ENCODE data around the gene CTDSPL. TPM values are rescaled to one million over a fixed set of nuclear protein-coding genes. Genes with fewer than 3 reads are reported as not detected.

The CTDSPL gene
- total and polyA plus RNA-seq, 2 of the 8 experiments (the other 6 are each of a cell fraction or from before 2014, with no cell fraction given), result 20.3 to 42.2 TPM

DNA sequence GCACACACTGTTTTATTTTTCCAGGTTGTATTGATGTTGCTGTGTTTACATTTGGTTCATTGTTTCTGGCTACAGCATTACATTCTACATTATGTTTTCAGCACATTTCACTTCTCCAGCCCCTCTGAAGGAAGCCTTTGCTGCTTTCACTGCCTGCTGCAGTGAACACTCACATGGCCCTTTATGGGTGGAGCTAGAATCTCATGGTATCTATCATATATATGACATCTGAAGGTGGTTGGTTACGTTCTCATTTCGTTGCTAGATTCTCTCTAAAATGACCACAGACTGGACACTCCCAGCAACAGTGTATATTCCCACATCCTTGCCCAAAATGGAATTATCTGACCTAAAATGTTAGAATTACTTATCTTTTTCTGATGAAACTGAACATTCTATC is 35.2 kb upstream of the CTDSPL start:
- H4K8ac ChIP-seq (ENCODE audit: extremely low read depth, insufficient read depth, low read length), result no peak overlapping the region
- no peak overlapping the region for H2AFZ ChIP-seq (ENCODE audit: low read length)
- no peak overlapping the region for H2BK20ac ChIP-seq (ENCODE audit: low read length)
- no peaks in the 10 kb centered on the region for H3K9me3 ChIP-seq (ENCODE audit: insufficient read depth in 2 of 2, low read depth in 1 of 2, low read length in 1 of 2)
- H4K91ac ChIP-seq (replicated peaks; ENCODE audit: insufficient read length, low read length), result no peak overlapping the region
- ChIA-PET POLR2A (ENCODE audit: partially characterized antibody) (no interaction called here), CTCF (ENCODE audit: partially characterized antibody) (interaction anchor here (1.2 to 3.1 kb wide), 6 partner anchors 9 to 175 kb away, joined by 3 to 15 read pairs (median 4); no protein-coding TSS in a partner anchor)
- WGBS, 2 experiments (ENCODE audit: extremely low coverage in 1 of 2, insufficient coverage in 1 of 2, insufficient read length in 1 of 2, insufficient replicate concordance in 2 of 2, low coverage in 1 of 2, low lambda C conversion rate in 2 of 2, missing lambda C conversion rate in 1 of 2), result 94% methylated on average over 2 of the region's 2 CpGs; no CpG with 5 or more reads in 1 of the 2 experiments
- H3K23me2 ChIP-seq (ENCODE audit: low read depth, low read length), result no peaks in the 10 kb centered on the region
- H3K4ac ChIP-seq (replicated peaks; ENCODE audit: insufficient read length, low read depth, low read length), result no peak overlapping the region
- DNase-seq (ENCODE audit: low read depth in 1 of 2, low spot score in 2 of 2), result no peak
- H3K23ac ChIP-seq (ENCODE audit: insufficient read length), result no peak overlapping the region
- no peak overlapping the region for H3K4me3 ChIP-seq (ENCODE audit: extremely low read depth in 1 of 4, insufficient read depth in 2 of 4, low read depth in 3 of 4, low read length in 4 of 4)
- H3K36me3 ChIP-seq (ENCODE audit: control insufficient read depth in 2 of 4, insufficient read depth in 4 of 4, low read length in 3 of 4), result no peaks in the 10 kb centered on the region
- no peak overlapping the region for H2BK5ac ChIP-seq (ENCODE audit: low read depth, low read length)
- H2BK12ac ChIP-seq (ENCODE audit: low read depth, low read length), result no peak overlapping the region
- H3K56ac ChIP-seq (replicated peaks; ENCODE audit: insufficient read length, low read depth, low read length), result no peak overlapping the region
- no peak overlapping the region for H2BK15ac ChIP-seq (ENCODE audit: low read length)
- no peak overlapping the region for H4K5ac ChIP-seq (ENCODE audit: insufficient read length, low read depth, low read length)
- H3K27ac ChIP-seq (ENCODE audit: low read depth, low read length), result no peak overlapping the region
- no peak overlapping the region for H3K9ac ChIP-seq (replicated peaks in 1 of 4; ENCODE audit: extremely low read depth in 1 of 4, low read depth in 3 of 4, low read length in 3 of 4)
- H3K79me2 ChIP-seq (ENCODE audit: control insufficient read depth in 1 of 2, insufficient read depth in 2 of 2, low read length in 2 of 2), result no peaks in the 10 kb centered on the region
- no peak overlapping the region for H2BK120ac ChIP-seq (replicated peaks; ENCODE audit: low read depth, low read length)
- H3K14ac ChIP-seq (ENCODE audit: insufficient read length), result no peak overlapping the region
- no peak overlapping the region for H2AK5ac ChIP-seq (ENCODE audit: low read depth, low read length)
- no peak overlapping the region for H3K4me2 ChIP-seq (ENCODE audit: insufficient read depth in 1 of 2, low read depth in 2 of 2, low read length in 2 of 2)
- no peak for FAIRE-seq
- no peaks in the 10 kb centered on the region for H4K20me1 ChIP-seq (replicated peaks in 1 of 2; ENCODE audit: control insufficient read depth in 1 of 2, insufficient read depth in 2 of 2, low read length in 2 of 2)
- H3K4me1 ChIP-seq (replicated peaks in 1 of 4; ENCODE audit: control insufficient read depth in 3 of 4, insufficient read depth in 4 of 4, low read length in 3 of 4), result no peaks in the 10 kb centered on the region; a peak in 1 of 7 replicates
- H3K79me1 ChIP-seq (ENCODE audit: low read depth, low read length), result no peaks in the 10 kb centered on the region
- H3K27me3 ChIP-seq (replicated peaks in 1 of 4; ENCODE audit: control insufficient read depth in 3 of 4, extremely low read depth in 1 of 4, insufficient read depth in 3 of 4, low read length in 3 of 4), result no peaks in the 10 kb centered on the region
- H3K18ac ChIP-seq (ENCODE audit: extremely low read depth, low read length), result no peak overlapping the region
- TF ChIP-seq TEAD4 (IDR thresholded peaks at IDR 0.05; ENCODE audit: low read depth, low read length) (no peak), SP2 (IDR thresholded peaks at IDR 0.05; ENCODE audit: low read length) (no peak), HDAC2 (IDR thresholded peaks at IDR 0.05; ENCODE audit: borderline replicate concordance in 1 of 2, low read depth in 2 of 2, low read length in 2 of 2) (no peak), POU5F1 (IDR thresholded peaks at IDR 0.05; ENCODE audit: low read depth, low read length) (no peak), PHF8 (conservative IDR thresholded peaks at IDR 0.05; ENCODE audit: low read depth, low read length) (no peak), SAP30 (IDR thresholded peaks at IDR 0.05; ENCODE audit: insufficient read depth, insufficient replicate concordance, low read length) (no peak), SIN3A (conservative IDR thresholded peaks at IDR 0.05 in 1 of 2, IDR thresholded peaks at IDR 0.05 in 1 of 2; ENCODE audit: low read depth in 1 of 2, low read length in 2 of 2) (no peak), CBX5 (IDR thresholded peaks at IDR 0.05; ENCODE audit: low read depth, low read length) (no peak)
- TF ChIP-seq, protein P1, sequence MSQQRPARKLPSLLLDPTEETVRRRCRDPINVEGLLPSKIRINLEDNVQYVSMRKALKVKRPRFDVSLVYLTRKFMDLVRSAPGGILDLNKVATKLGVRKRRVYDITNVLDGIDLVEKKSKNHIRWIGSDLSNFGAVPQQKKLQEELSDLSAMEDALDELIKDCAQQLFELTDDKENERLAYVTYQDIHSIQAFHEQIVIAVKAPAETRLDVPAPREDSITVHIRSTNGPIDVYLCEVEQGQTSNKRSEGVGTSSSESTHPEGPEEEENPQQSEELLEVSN (IDR thresholded peaks at IDR 0.05), result no peak
- TF ChIP-seq, protein P2, sequence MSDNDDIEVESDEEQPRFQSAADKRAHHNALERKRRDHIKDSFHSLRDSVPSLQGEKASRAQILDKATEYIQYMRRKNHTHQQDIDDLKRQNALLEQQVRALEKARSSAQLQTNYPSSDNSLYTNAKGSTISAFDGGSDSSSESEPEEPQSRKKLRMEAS (IDR thresholded peaks at IDR 0.05), result no peak
- TF ChIP-seq, protein P3, sequence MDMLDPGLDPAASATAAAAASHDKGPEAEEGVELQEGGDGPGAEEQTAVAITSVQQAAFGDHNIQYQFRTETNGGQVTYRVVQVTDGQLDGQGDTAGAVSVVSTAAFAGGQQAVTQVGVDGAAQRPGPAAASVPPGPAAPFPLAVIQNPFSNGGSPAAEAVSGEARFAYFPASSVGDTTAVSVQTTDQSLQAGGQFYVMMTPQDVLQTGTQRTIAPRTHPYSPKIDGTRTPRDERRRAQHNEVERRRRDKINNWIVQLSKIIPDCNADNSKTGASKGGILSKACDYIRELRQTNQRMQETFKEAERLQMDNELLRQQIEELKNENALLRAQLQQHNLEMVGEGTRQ (IDR thresholded peaks at IDR 0.05; ENCODE audit: low read length), result no peak
